ENCODE measurements around the gene SRP72. TPM values are rescaled to one million over a fixed set of nuclear protein-coding genes. Genes with fewer than 3 reads are reported as not detected.

SRP72 gene, protein sequence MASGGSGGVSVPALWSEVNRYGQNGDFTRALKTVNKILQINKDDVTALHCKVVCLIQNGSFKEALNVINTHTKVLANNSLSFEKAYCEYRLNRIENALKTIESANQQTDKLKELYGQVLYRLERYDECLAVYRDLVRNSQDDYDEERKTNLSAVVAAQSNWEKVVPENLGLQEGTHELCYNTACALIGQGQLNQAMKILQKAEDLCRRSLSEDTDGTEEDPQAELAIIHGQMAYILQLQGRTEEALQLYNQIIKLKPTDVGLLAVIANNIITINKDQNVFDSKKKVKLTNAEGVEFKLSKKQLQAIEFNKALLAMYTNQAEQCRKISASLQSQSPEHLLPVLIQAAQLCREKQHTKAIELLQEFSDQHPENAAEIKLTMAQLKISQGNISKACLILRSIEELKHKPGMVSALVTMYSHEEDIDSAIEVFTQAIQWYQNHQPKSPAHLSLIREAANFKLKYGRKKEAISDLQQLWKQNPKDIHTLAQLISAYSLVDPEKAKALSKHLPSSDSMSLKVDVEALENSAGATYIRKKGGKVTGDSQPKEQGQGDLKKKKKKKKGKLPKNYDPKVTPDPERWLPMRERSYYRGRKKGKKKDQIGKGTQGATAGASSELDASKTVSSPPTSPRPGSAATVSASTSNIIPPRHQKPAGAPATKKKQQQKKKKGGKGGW
- total RNA-seq (100 to 1,000 TPM in 3 of 5 donors, 10 to 100 TPM in 2; 98.0 to 115 (median 107) TPM), total RNA-seq (85.7 to 230 (median 114) reads per million in 29 experiments)
- 86.4 TPM for total RNA-seq (2013)

DNA sequence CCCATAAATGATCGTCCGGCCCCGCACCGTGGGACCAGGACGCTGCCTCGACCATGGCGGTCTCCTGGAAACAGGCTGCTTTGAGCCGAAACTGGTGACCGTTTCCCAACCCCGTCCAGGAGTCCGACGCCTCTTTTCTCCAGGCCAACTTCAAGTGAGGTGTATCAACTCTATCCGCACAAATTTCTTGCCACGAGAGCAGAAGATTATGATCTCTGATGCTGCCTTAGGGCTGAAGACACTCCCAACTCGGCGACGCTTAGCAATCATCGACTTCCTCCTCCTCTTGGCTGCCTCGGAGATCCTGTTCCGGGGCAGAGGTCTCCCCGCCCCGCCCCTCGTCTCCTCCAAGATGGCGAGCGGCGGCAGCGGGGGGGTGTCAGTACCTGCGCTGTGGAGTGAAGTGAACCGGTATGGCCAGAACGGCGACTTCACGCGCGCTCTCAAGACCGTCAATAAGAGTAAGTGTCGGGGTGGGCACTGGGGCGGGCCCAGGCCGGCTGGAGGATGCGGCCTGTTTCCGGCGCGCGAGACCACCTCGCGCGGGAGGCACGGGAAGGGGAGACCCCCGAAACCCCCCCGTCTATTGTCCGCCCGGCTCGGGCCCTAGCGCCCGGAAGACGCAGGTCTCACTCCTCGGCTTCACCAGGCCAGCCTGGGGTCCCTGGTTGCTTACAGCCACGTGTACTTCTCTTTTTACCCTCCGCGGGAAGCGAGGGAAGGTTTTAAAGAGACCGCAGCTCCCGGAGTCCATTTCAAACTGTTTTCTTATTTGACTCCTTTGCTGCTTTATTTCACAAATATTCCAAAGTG, at the start of gene SRP72:
Gene SRP72 (plus strand): TSS at position 334 of the 813 bp plus-strand sequence. CDS start 19 bp downstream, at position 353.
- H3K9me3 Mint-ChIP-seq: no peaks in the 10 kb centered on the region
- H3K27me3 ChIP-seq (replicated peaks in 1 of 2; ENCODE audit: control insufficient read depth in 2 of 2, extremely low read depth in 1 of 2, insufficient read depth in 2 of 2, low read length in 1 of 2): no peaks in the 10 kb centered on the region
- peak; percentile 97 to 98 (median 98) for ATAC-seq (replicated peaks in 1 of 4)
- ChIA-PET CTCF (interaction anchor here in 1 of 2 donors (0.7 to 2.8 kb wide), 5 partner anchors 32 to 512 kb away, joined by 3 to 21 read pairs (median 4); partner anchors contain the start of genes PAICS and PPAT), POLR2A (interaction anchor here (0.6 to 1.9 kb wide), 5 partner anchors 30 to 510 kb away, joined by 4 to 15 read pairs (median 5); partner anchors contain the start of genes AASDH (in 1 of the 2), NOA1 (in 1 of the 2), PAICS (in 1 of the 2) and POLR2B (in 1 of the 2))
- H3K27me3 Mint-ChIP-seq: no peaks in the 10 kb centered on the region
- peaks cover 23 to 38% of the 10 kb centered on the region in 2 experiments for H3K4me1 ChIP-seq (ENCODE audit: control insufficient read depth in 1 of 2, extremely low read depth in 1 of 2, insufficient read depth in 2 of 2, low read length in 2 of 2)
- peak within 1 kb of the TSS; percentile 96 to 99 for H3K27ac Mint-ChIP-seq
- peaks cover 2 to 11% of the 10 kb centered on the region in 2 donors for H3K36me3 ChIP-seq (ENCODE audit: control insufficient read depth in 2 of 2, extremely low read depth in 1 of 2, insufficient read depth in 1 of 2, low read length in 1 of 2)
- H3K4me1 Mint-ChIP-seq: peaks cover 62 to 65% (median 64%) of the 10 kb centered on the region in 3 donors
- H3K9me3 ChIP-seq: no peaks in the 10 kb centered on the region
- peaks cover 16% of the 10 kb centered on the region for H3K36me3 Mint-ChIP-seq
- WGBS (ENCODE audit: insufficient coverage): under 1% methylated on average over 51 of the region's 62 CpGs
- H3K4me3 ChIP-seq (ENCODE audit: control insufficient read depth in 1 of 2, extremely low read depth in 1 of 2, low read length in 1 of 2): peak within 1 kb of the TSS; percentile 90 to 99
- DNase-seq: peak; percentile 71 to 96 (median 92)
- H3K4me3 Mint-ChIP-seq: peak within 1 kb of the TSS; percentile 97 to 100 (median 98)
- H3K27ac ChIP-seq (ENCODE audit: low read length): peak within 1 kb of the TSS; percentile 84

DNA sequence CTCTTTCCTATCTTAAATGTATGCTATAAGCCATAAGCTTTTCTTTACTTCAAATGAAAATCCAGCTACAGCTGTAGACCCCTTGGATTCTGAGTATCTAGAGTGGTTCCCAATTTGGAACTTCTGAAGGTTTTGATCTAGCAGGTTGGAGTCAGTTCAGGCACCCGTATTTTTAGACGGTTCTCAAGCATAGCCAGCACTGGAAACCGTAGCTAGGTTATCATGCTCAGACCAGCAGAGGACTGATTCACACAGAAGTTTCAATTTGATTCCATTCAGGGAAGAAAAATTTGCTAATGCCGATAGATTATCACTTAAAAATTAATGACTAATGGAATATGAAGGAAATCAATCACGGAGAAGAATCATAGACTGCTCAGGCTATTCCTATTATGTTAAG, 43.2 kb upstream of the SRP72 start:
- ChIA-PET POLR2A (interaction anchor here in 1 of 2 donors (1.3 to 1.4 kb wide), 2 partner anchors 13 to 37 kb away, joined by 5 to 9 read pairs; partner anchors contain the start of gene AASDH), CTCF (interaction anchor here (0.6 to 4.5 kb wide), 11 partner anchors 8 to 413 kb away, joined by 3 to 74 read pairs (median 5); partner anchors contain the start of genes PAICS (in 2 of the 2) and PPAT (in 1 of the 2))
- Mint-ChIP-seq H3K27ac (no peak overlapping the region), H3K4me3 (no peak overlapping the region), H3K36me3 (peaks cover 6% of the 10 kb centered on the region), H3K9me3 (no peaks in the 10 kb centered on the region), H3K4me1 (peaks cover 3 to 13% (median 3%) of the 10 kb centered on the region in 3 donors), H3K27me3 (no peaks in the 10 kb centered on the region)
- H3K27me3 ChIP-seq (replicated peaks in 1 of 2; ENCODE audit: control insufficient read depth in 2 of 2, extremely low read depth in 1 of 2, insufficient read depth in 2 of 2, low read length in 1 of 2): no peaks in the 10 kb centered on the region
- H3K4me1 ChIP-seq (ENCODE audit: control insufficient read depth in 1 of 2, extremely low read depth in 1 of 2, insufficient read depth in 2 of 2, low read length in 2 of 2): no peaks in the 10 kb centered on the region
- H3K36me3 ChIP-seq (ENCODE audit: control insufficient read depth in 2 of 2, extremely low read depth in 1 of 2, insufficient read depth in 1 of 2, low read length in 1 of 2): no peaks in the 10 kb centered on the region
- DNase-seq (no peak), ATAC-seq (replicated peaks in 1 of 4) (no peak)
- no peaks in the 10 kb centered on the region for H3K9me3 ChIP-seq
- WGBS (ENCODE audit: insufficient coverage): 89% methylated on average over 3 of the region's 5 CpGs
- no peak overlapping the region for H3K27ac ChIP-seq (ENCODE audit: low read length)
- no peak overlapping the region for H3K4me3 ChIP-seq (ENCODE audit: control insufficient read depth in 1 of 2, extremely low read depth in 1 of 2, low read length in 1 of 2)

DNA sequence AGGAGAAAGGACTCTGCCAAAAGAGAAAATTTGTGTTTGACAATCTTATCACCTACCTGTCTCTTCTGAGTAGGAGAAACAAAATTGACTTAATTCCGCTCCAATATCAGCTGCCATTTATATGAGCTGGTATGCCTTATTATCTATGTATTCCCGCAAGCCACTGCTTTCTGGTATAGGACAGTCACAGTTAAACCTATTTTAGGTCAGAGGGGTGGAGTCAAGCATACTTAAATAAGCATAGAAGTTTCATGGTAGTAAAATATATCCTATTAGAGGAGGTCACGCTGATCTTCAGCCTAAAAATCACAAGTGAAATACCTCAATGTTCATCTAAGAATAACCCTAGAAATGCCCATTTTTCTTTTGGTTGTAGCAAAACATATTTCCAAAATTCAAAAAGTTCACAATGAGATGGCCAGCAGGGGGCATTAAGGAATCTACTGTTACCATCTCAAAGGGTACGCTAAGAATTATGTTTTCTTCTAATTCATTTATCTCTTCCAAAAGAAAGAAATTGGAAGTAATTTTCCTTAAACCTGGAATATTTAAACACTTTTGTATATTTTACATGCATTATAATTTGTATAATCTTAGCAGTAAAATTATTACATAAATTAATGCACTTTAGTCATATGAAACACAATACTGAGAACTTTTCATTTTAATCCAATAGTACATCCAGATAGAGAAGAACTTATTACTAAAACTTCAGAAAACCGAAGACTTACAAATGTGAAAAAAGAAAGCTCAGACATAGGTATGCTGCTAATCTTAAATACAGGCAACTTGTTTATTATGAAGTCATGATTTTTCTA, 42.5 kb upstream of the SRP72 start:
- CTCF ChIA-PET: interaction anchor here (0.5 to 4.5 kb wide), 20 partner anchors 9 to 417 kb away, joined by 3 to 74 read pairs (median 4); partner anchors contain the start of genes PAICS (in 2 of the 2) and PPAT (in 2 of the 2)
- no peak overlapping the region for H3K27ac Mint-ChIP-seq
- DNase-seq: peak in 24 of 35 experiments; percentile 4 to 73 (median 34)

DNA sequence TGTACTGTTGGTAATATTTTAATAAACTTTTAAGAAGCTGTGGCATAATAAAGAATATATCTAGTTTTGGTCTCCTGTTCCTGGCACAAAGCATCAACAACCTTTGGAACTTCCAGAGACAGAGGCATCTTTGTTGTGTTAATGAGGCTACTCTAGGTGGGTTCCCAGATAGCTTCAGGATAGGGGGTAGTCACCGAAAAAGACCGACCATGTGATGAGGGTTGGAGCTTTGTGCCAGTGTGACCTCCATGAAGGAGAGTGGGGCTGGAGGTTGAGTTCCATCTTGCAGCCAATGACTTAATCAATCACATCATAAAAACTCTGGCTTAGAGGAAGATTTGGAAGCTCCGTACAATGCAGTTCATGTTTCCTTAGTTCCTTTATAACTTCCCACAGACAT, 41.9 kb upstream of the SRP72 start:
- no peak overlapping the region for H3K4me3 Mint-ChIP-seq
- Histone ChIP-seq H3K36me3 (ENCODE audit: control insufficient read depth in 2 of 2, extremely low read depth in 1 of 2, insufficient read depth in 1 of 2, low read length in 1 of 2) (no peaks in the 10 kb centered on the region), H3K9me3 (no peaks in the 10 kb centered on the region), H3K4me1 (ENCODE audit: control insufficient read depth in 1 of 2, extremely low read depth in 1 of 2, insufficient read depth in 2 of 2, low read length in 2 of 2) (no peaks in the 10 kb centered on the region), H3K27me3 (replicated peaks in 1 of 2; ENCODE audit: control insufficient read depth in 2 of 2, extremely low read depth in 1 of 2, insufficient read depth in 2 of 2, low read length in 1 of 2) (no peaks in the 10 kb centered on the region), H3K27ac (ENCODE audit: low read length) (no peak overlapping the region), H3K4me3 (ENCODE audit: control insufficient read depth in 1 of 2, extremely low read depth in 1 of 2, low read length in 1 of 2) (no peak overlapping the region)
- 100% methylated on average over 1 of the region's 3 CpGs for WGBS (ENCODE audit: insufficient coverage)
- ChIA-PET POLR2A (interaction anchor here in 1 of 2 donors (0.6 kb wide), 1 partner anchor 44 kb away, joined by 6 read pairs; no protein-coding TSS in a partner anchor), CTCF (interaction anchor here (0.5 to 4.5 kb wide), 18 partner anchors 9 to 416 kb away, joined by 3 to 74 read pairs (median 4); partner anchors contain the start of genes PAICS (in 2 of the 2) and PPAT (in 2 of the 2))
- H3K27me3 Mint-ChIP-seq: no peaks in the 10 kb centered on the region
- H3K4me1 Mint-ChIP-seq: peaks cover 3 to 14% (median 3%) of the 10 kb centered on the region in 3 donors
- no peak overlapping the region for H3K27ac Mint-ChIP-seq
- ATAC-seq (replicated peaks in 1 of 4) (no peak), DNase-seq (no peak)
- peaks cover 6% of the 10 kb centered on the region for H3K36me3 Mint-ChIP-seq
- no peaks in the 10 kb centered on the region for H3K9me3 Mint-ChIP-seq

More for the DNA sequence above, 42.5 kb upstream of the SRP72 start:
- H3K36me3 ChIP-seq (ENCODE audit: control insufficient read depth in 2 of 2, extremely low read depth in 1 of 2, insufficient read depth in 1 of 2, low read length in 1 of 2): no peaks in the 10 kb centered on the region
- H3K9me3 Mint-ChIP-seq: no peaks in the 10 kb centered on the region
- peaks cover 6% of the 10 kb centered on the region for H3K36me3 Mint-ChIP-seq
- H3K4me1 Mint-ChIP-seq: peaks cover 3 to 14% (median 3%) of the 10 kb centered on the region in 3 donors
- H3K27ac ChIP-seq (ENCODE audit: low read length): no peak overlapping the region
- ATAC-seq (replicated peaks in 1 of 4): peak in 2 of 4 experiments; percentile 29 to 43
- H3K27me3 ChIP-seq (replicated peaks in 1 of 2; ENCODE audit: control insufficient read depth in 2 of 2, extremely low read depth in 1 of 2, insufficient read depth in 2 of 2, low read length in 1 of 2): no peaks in the 10 kb centered on the region
- H3K27me3 Mint-ChIP-seq: no peaks in the 10 kb centered on the region
- H3K4me3 ChIP-seq (ENCODE audit: control insufficient read depth in 1 of 2, extremely low read depth in 1 of 2, low read length in 1 of 2): no peak overlapping the region
- no CpG with 5 or more reads among the region's 5 CpGs for WGBS (ENCODE audit: insufficient coverage)
- H3K4me3 Mint-ChIP-seq: no peak overlapping the region
- H3K9me3 ChIP-seq: no peaks in the 10 kb centered on the region
- POLR2A ChIA-PET: interaction anchor here in 1 of 2 donors (0.6 to 1.4 kb wide), 2 partner anchors 12 to 45 kb away, joined by 6 to 9 read pairs; no protein-coding TSS in a partner anchor
- no peaks in the 10 kb centered on the region for H3K4me1 ChIP-seq (ENCODE audit: control insufficient read depth in 1 of 2, extremely low read depth in 1 of 2, insufficient read depth in 2 of 2, low read length in 2 of 2)

DNA sequence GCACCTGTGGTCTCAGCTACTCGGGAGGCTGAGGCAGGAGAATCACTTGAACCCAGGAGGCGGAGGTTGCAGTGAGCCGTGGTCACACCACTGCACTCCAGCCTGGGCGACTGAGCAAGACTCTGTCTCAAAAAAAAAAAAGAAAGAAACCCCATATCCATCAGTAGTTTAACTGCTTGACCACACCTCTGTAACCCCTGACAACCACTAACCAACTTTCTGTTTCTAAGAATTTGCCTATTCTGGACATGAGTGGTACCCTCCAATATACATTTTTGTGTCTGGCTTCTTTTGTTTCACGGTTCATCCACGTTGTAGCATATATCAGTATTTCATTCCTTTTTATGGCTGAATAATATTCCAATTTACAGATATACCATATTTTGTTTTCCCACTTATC, 41.1 kb upstream of the SRP72 start:
- Mint-ChIP-seq H3K9me3 (no peaks in the 10 kb centered on the region), H3K27me3 (no peaks in the 10 kb centered on the region), H3K36me3 (peaks cover 6% of the 10 kb centered on the region), H3K27ac (no peak overlapping the region), H3K4me1 (peaks cover 3 to 14% (median 5%) of the 10 kb centered on the region in 3 donors), H3K4me3 (no peak overlapping the region)
- WGBS (ENCODE audit: insufficient coverage): 100% methylated on average over 2 of the region's 6 CpGs
- no peak for DNase-seq
- ChIA-PET CTCF (interaction anchor here (0.7 to 4.5 kb wide), 6 partner anchors 10 to 410 kb away, joined by 3 to 74 read pairs (median 8); partner anchors contain the start of genes PAICS (in 2 of the 2) and PPAT (in 2 of the 2)), POLR2A (no interaction called here)
- Histone ChIP-seq H3K27ac (ENCODE audit: low read length) (no peak overlapping the region), H3K9me3 (no peaks in the 10 kb centered on the region), H3K27me3 (replicated peaks in 1 of 2; ENCODE audit: control insufficient read depth in 2 of 2, extremely low read depth in 1 of 2, insufficient read depth in 2 of 2, low read length in 1 of 2) (no peaks in the 10 kb centered on the region), H3K4me1 (ENCODE audit: control insufficient read depth in 1 of 2, extremely low read depth in 1 of 2, insufficient read depth in 2 of 2, low read length in 2 of 2) (no peaks in the 10 kb centered on the region), H3K36me3 (ENCODE audit: control insufficient read depth in 2 of 2, extremely low read depth in 1 of 2, insufficient read depth in 1 of 2, low read length in 1 of 2) (no peaks in the 10 kb centered on the region), H3K4me3 (ENCODE audit: control insufficient read depth in 1 of 2, extremely low read depth in 1 of 2, low read length in 1 of 2) (no peak overlapping the region)
- no peak for ATAC-seq (replicated peaks in 1 of 4)
